Suppressor macrophage treated with lipopolysaccharide for 1 hour (primary cell): ENCODE results near the gene S100A16.

Experiments
- DNase-seq, 3 donors: peaks; one replicate each; pipeline ENCODE4 v3.0.0-alpha.2; 2020 to 2022

The S100A16 gene

GRCh38 chr1:153635872-153636271 lies 22.9 kb upstream of the S100A16 start:
- no peak for DNase-seq

DNA sequence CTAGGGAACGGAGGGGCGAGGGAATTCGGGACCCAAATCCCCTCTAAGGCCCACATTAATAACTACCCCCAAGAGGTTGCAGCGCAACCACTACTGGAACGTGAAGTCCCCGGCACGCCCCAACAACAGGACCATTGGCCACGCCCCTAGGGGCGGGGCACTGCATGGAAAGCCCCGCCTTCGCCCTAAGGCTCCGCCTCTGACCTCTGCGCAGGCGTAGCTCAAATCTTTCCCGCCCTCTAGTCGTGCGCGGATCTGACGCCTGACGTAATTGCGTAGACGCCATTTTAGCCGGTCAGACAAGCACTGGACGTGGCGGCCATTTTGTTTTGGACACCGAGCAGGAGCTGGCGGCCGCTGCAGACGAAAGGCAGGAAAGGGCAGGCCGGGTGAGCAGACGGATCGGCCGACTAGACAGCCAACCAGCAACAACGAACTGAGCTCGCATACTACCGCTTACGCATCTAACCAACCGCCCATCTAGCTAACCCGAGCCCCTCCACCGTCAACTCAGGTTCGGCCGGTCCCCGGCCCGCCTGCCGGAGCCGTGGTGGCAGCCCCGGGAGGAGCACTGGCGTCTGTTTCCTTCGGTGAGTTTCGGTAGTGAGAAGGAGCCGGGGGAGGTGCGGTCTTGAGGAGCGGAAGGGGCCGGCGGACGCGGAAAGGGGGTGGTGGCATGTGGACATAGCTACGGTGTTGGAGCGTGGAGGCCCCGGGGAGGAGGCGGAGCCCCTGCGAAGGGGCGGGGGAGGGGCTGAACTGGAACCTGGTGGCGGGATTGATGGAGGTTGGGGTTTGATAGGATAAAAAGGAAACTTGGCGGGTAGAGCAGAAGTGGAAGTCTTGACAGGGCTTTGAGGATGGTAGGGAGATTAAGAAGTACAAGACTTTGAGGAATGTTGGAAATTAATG lies 21.1 kb upstream of the S100A16 start, which contains the start of gene CHTOP:
TSS of gene CHTOP (plus strand) at position 313 of the 912 bp plus-strand sequence. CDS start 2,523 bp downstream, outside the sequence.
- peak; percentile 99 to 100 (median 100) for DNase-seq

GRCh38 chr1:153633161-153633753 lies 20.3 kb upstream of the S100A16 start:
- DNase-seq, result no peak

DNA sequence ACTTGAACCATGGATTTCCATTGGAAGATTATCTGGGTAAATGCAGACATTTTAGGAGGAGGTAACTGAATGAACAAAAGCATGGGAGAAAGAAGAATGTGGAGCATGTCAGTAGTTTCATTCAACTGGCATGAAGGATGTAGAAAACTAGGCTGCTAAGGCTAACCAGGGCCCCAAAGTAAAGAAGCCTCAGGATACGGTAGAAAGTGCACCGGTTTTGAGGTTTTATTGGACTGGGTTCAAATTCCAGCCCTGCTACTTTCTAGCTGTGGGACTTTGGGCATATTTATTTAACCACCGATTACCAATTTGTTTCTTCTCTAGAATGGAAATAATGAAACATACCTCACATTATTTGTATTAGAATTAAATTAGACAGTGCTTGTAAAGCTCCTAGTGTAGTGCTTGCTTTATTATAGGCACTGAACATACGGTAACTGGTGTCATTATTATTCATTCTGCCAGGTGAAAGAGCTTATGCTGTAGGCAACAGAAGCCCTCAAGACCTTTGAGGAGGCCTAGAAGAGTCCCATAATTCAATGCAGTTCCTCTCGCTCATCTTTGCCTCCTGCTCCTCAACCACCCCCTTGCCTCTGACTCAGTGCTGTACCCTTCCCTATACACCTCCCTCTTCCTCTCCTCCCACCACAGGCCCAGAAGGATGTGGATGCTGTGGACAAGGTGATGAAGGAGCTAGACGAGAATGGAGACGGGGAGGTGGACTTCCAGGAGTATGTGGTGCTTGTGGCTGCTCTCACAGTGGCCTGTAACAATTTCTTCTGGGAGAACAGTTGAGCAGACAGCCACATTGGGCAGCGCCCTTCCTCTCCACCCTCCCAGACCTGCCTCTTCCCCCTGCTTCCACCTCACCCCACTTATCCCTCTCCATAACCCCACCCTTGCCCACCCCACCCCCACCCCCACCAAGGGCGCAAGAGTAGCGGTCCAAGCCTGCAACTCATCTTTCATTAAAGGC lies 18.4 kb upstream of the S100A16 start:
- no peak for DNase-seq

GRCh38 chr1:153630384-153630783 lies 17.4 kb upstream of the S100A16 start:
- no peak for DNase-seq

GRCh38 chr1:153629971-153630370 lies 17.0 kb upstream of the S100A16 start:
- DNase-seq, result no peak

DNA sequence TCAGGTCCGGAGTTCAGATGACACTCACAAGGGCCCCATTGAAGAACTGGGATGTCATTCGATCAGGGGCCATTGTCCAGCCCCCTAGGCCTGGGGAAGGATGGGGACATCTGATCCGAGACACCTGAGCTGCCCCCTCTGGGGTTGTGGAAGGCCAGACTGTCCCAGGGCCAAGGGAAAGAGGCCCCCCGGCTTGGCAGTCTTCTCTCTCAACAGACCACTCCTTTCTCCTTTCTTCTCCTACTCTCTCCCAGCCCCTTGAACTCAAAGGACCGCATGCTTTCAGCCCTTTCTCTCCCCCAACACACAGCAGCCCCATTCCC lies 16.4 kb upstream of the S100A16 start:
- DNase-seq, result no peak

GRCh38 chr1:153628638-153629342 lies 15.9 kb upstream of the S100A16 start:
- DNase-seq, result no peak

DNA sequence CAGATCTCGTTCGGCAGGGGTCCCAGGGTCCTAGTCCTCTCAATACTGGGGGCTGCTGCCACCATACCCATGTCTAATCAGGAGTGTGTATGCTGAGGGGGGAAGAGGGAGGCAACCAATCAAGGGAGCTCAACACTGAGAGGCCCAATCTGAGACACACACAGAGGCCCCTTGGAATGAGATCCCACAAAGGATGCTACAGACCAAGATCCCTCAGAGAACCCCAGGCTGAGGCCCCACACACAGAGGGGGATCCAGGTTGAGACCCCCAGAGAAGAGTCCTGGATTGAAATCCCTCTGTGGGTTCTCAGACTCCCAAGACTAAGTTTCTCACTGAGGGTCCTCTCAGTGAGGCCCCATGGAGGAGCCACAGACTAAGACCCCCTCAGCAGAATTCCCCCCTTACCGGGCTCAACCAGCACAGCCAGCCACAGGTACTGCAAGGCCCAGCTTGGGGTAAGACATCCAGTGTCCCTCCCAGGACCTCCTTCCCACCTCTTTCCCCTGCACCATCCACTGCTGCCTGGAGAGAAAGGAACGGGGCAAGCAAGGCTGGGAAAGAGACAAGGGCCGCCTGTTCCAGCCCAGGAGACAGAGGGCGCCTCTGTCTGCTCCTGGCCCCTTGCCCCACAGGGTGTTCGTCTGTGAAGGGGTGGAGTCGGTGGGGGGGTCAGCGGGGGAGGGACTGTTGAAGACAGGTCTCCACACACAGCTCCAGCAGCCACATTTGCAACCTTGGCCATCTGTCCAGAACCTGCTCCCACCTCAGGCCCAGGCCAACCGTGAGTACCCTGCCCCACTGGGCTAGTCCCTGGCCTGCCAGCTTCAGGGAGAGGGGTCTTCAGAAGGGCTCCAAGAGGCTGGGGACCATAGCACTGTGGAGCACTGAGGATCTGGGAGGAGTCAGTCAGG lies 15.0 kb upstream of the S100A16 start, which contains the start of gene S100A1:
TSS of gene S100A1 (plus strand) at position 720 of the 912 bp plus-strand sequence. CDS start 2,088 bp downstream, outside the sequence.
- DNase-seq, result no peak

DNA sequence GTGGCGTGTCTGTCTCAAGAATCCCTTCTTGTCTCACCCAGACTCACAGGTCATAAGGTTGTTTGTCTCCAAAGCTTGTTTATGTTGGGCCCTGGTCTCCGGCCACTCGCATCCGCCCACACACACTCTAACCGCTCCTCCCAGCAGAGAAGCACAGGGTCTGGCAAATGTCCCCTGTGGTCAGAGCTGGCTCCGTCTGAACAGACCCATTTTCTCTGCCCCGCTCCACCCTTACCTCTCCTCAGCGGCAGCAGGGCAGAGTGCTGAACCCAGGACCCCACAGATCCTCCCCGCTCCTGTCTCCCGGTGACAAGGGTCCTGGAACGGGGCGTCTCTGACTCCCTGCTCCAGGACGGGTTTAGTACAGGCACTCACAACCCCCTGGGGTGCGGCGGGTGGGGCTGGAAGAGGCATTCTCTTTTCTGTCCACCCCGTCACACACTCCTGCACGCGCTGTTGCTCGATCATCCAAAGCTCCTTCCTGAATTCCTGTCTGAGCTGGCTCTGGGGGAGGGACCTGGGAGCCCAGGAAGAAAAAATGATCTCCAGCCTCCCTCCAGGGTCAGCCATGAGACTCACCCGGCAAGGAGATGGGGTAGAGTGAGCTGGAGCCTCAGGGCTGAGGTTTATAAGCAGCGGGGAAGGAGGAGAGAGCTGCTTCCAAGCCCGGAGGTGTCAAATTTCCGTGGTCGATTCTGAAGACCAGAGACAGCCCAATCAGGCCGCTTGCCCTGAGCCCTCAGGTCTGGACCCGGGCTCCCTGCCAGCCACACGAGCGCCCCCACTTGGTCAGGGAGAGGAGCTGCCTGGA lies 14.2 kb upstream of the S100A16 start, which contains the start of gene S100A13:
TSS of gene S100A13 (minus strand) at position 602 of the 811 bp plus-strand sequence. CDS start 1,033 bp downstream, outside the sequence.
- peak in 2 of 3 donors; percentile 48 to 53 for DNase-seq

DNA sequence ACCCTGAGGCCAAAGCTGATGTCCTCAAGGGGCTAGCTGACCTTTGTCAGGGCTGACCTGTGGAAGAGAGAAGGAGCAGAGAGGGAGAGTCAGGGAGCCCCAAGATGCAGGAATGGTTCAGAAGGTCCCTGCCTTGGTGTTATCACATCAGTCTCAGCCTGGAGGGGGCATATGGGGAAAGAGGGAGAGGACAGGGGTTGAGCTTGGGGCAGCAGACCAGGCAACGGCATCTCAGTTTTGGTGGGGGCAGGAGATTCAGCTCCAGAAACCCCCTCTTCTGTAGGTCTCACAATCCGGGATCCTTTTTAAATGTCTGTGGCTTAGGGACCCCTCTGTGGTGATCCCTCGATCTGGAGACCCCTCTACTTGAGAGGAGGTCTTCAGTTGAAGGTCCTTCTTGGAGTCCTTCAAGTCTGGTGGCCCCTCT lies 13.6 kb upstream of the S100A16 start:
- DNase-seq, result no peak

DNA sequence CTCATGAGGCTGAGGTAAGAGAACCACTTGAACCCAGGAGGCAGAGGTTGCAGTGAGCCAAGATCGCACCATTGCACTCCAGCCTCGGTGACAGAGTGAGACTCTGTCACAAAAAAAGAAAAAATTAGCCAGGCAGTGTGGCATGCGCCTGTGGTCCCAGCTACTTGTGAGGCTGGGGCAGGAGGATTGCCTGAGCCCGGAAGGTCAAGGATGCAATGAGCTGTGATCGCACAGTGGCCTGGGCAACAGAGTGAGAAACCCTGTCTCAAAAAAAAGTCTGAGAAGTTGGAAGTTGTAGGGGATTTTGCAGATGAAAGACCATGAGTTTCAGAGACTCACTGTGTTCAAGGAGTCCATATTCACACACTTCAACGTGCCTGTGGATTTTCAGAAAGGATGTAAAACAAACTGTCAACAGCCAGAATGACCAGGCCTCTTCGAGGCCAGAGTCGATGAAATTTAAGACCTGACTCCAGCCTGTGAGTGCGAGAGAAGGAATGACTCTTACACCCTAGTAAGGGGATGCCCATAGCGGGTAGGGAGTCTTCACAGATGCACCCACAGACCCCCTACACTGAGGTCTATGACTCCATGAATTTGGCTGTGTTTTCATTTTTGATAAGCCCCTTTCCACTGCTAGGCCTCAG lies 12.2 kb upstream of the S100A16 start:
- no peak for DNase-seq

DNA sequence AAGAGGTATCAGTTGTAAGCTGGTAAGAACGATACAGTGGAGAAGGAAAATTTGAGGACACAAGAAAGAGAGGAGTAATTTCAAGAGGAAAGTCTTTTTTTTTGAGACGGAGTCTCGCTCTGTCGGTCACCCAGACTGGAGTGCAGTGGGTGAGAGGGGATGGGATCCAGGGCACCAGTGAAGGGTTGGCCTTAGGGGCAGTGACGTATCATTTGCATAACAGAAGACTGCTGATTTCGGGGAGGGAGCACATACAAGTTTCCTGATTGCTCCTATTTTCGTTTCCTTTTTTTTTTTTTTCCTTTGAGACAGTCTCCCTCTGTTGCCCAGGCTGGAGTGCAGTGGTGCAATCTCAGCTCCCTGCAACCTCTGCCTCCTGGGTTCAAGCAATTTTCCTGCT lies 10.2 kb upstream of the S100A16 start:
- peak; percentile 73 to 87 (median 75) for DNase-seq

DNA sequence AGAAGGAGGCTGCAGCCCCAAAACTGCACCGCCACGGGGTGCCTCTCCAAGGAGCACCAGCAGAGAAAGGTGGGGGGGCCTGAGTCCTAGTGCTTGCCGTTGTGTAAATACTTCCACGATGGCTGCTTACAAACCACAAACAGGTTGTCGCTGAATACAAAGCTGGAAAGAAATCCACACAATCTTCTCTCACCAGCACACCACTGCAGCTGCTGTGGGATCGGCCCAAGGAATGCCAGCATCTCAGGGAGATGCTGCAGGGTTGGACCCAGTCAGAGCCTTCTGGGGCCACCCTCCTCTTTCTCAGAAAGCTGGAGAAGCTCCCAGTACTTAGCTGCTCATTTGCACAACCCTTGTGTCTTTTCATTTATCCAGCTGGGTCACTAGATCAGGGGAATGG lies 6.2 kb upstream of the S100A16 start:
- DNase-seq, result no peak

- DNase-seq, result peak; percentile 76 to 91 (median 87)
These were observed 4.7 kb upstream of the S100A16 start for GRCh38 chr1:153617663-153618062.

DNA sequence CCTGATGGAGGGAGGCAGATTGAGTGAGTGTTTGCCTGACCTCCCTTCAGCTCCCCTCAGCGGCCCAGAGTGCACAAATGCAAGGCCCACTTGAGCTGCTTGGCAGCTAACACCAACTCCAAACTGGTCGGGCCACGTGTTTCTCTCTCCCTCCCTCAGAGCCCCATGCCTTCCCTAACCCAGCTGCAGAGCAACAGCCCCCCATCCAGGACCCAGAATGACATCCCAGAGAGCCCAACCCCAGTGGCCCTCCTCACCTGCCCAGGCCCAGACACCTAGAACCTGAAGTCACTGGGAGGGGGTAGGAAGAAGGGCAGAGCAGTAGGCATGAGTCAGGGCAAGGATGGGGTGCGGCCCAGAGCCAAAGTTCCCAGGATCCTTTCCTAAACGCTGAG lies 4.0 kb upstream of the S100A16 start:
- no peak for DNase-seq

GRCh38 chr1:153616144-153616916 lies 3.4 kb upstream of the S100A16 start, which contains the start of gene S100A14:
TSS of gene S100A14 (minus strand) at chr1:153616325. CDS start at chr1:153615858, 467 bp downstream.
- DNase-seq, result peak; percentile 53 to 62 (median 62)

DNA sequence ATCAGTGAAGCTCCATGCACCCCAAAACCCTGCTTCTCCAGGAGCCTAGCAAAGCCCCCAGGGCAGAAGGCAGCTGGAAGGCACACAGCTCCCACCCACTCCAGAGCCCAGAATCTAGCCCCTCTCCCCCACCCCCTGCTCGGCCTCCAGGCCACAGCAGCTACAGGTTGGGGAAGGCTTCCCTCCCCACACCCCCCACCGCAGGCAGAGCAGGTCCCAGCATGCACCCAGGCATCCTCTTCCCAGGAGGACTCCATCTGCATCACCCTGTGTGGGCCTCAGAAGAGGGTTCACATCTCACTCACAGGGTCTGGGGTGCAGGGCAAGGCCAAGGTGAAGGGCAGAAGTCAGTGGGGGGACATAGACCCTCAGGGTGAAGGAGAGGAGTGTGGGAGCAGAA lies 2.5 kb upstream of the S100A16 start:
- DNase-seq, result no peak
